IPS-20b (cell line): Measurements from ENCODE around the gene HDAC7.

Experiments used
- H3K27ac ChIP-seq: one replicate; pipeline ENCODE4 v1.5.1; 2013; ENCODE audit warnings: low read length
- H3K27me3 ChIP-seq: 2 replicates; pipeline ENCODE4 v1.6.1; 2013; ENCODE audit warnings: mild to moderate bottlenecking, low read length, inconsistent platforms; ENCODE audit not compliant: insufficient read depth
- H3K36me3 ChIP-seq: 2 replicates; pipeline ENCODE4 v1.6.1; 2013; ENCODE audit warnings: low read depth, mild to moderate bottlenecking, inconsistent platforms, low read length, moderate library complexity; ENCODE audit not compliant: insufficient read depth
- H3K4me1 ChIP-seq: 2 replicates; pipeline ENCODE4 v1.6.1; 2013; ENCODE audit warnings: mild to moderate bottlenecking, control low read depth, inconsistent platforms, low read length, moderate library complexity; ENCODE audit not compliant: insufficient read depth
- H3K4me3 ChIP-seq: 2 replicates; pipeline ENCODE4 v1.5.1; 2013; ENCODE audit warnings: mild to moderate bottlenecking, low read length, inconsistent platforms
- H3K9ac ChIP-seq: 2 replicates; pipeline ENCODE4 v1.6.1; 2013; ENCODE audit warnings: low read depth, mild to moderate bottlenecking, inconsistent platforms, low read length, moderate library complexity
- H3K9me3 ChIP-seq: 2 replicates; pipeline ENCODE4 v1.6.1; 2013; ENCODE audit warnings: mild to moderate bottlenecking, low read depth, low read length, inconsistent platforms; ENCODE audit not compliant: insufficient read depth

Gene HDAC7

DNA sequence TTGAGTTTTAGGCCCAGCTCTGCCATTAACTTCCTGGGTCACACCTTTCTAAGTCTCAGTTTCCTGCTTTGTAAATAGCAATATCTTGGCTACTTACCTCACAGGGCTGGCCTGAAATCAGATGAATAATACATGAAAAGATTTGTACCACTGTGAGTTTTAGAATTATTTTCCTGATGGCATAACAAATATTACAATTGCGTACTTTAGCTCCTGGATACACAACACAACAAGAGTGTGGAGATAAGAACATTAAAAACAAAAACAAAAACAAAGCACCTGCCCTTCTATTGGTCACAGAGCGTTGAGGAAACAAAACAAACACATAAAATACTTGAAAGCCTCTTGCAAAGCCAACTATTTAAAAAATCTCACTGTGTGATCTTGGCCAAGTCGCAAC is 4.9 kb upstream of the HDAC7 start:
- Histone ChIP-seq H3K27ac (no peak overlapping the region), H3K9ac (no peak overlapping the region), H3K9me3 (no peaks in the 10 kb centered on the region), H3K4me1 (peaks cover 37% of the 10 kb centered on the region), H3K27me3 (peaks cover 19% of the 10 kb centered on the region; the same call in 1 of the 2 replicates), H3K36me3 (no peaks in the 10 kb centered on the region), H3K4me3 (no peak overlapping the region)

GRCh38 chr12:47824198-47824597 is 4.5 kb upstream of the HDAC7 start:
- Histone ChIP-seq H3K4me3 (no peak overlapping the region), H3K9ac (no peak overlapping the region), H3K4me1 (peaks cover 34% of the 10 kb centered on the region), H3K27me3 (peaks cover 19% of the 10 kb centered on the region; the same call in 1 of the 2 replicates), H3K36me3 (no peaks in the 10 kb centered on the region), H3K27ac (no peak overlapping the region), H3K9me3 (no peaks in the 10 kb centered on the region)

DNA sequence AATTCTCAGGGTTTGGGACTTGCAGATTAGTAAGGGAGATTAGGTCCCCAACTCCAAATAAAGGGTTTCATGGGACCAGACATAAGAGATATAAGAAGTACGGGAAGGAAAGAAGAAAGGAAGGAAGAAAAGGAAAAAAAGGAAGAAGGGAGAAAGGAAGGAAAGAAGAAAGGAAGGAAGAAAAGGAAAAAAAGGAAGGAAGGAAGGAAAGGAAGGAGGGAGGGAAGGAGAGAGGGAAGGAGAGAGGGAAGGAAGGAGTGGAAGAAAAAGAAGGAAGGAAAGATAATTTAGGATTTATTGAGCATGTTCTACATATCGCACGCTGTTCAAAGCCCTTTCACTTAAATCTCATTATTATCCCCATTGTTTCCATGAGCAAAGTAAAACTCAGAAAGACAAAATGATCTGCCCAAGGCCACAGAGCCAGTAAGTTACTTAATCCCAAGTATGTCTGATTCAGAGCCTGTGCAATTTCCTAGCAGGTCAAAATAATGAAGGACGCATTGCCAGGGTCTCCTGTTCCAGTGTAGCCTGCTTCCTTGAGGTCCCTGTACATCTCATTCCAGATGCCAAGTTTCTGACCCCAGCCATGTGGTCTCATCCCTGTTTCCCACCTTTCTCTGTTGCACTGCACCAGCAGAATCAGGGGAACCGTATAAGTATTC is 3.9 kb upstream of the HDAC7 start:
- Histone ChIP-seq H3K9ac (no peak overlapping the region), H3K4me3 (no peak overlapping the region), H3K9me3 (no peaks in the 10 kb centered on the region), H3K4me1 (peaks cover 30% of the 10 kb centered on the region), H3K36me3 (no peaks in the 10 kb centered on the region), H3K27me3 (peaks cover 19% of the 10 kb centered on the region; the same call in 1 of the 2 replicates), H3K27ac (no peak overlapping the region)

GRCh38 chr12:47822863-47823262 is 3.2 kb upstream of the HDAC7 start:
- Histone ChIP-seq H3K4me1 (peaks cover 30% of the 10 kb centered on the region), H3K27ac (no peak overlapping the region)

GRCh38 chr12:47822401-47822800 is 2.7 kb upstream of the HDAC7 start:
- Histone ChIP-seq H3K4me3 (no peak overlapping the region), H3K9ac (no peak overlapping the region), H3K27ac (no peak overlapping the region), H3K27me3 (peaks cover 19% of the 10 kb centered on the region; the same call in 1 of the 2 replicates), H3K4me1 (peaks cover 35% of the 10 kb centered on the region), H3K36me3 (peaks cover 7% of the 10 kb centered on the region; the same call in 1 of the 2 replicates), H3K9me3 (no peaks in the 10 kb centered on the region)

More at GRCh38 chr12:47822863-47823262, 3.2 kb upstream of the HDAC7 start:
- no peak overlapping the region for H3K9ac ChIP-seq
- no peak overlapping the region for H3K4me3 ChIP-seq
- H3K27me3 ChIP-seq: peaks cover 19% of the 10 kb centered on the region; the same call in 1 of the 2 replicates
- H3K9me3 ChIP-seq: no peaks in the 10 kb centered on the region
- H3K36me3 ChIP-seq: peaks cover 3% of the 10 kb centered on the region; the same call in 1 of the 2 replicates

- H3K36me3 ChIP-seq: peaks cover 7% of the 10 kb centered on the region; the same call in 1 of the 2 replicates
- H3K27me3 ChIP-seq: peaks cover 19% of the 10 kb centered on the region; the same call in 1 of the 2 replicates
- H3K4me3 ChIP-seq: no peak overlapping the region; the same call in 1 of the 2 replicates
- peak overlapping the region; percentile 98; the same call in 1 of the 2 replicates for H3K9ac ChIP-seq
- H3K4me1 ChIP-seq: peaks cover 43% of the 10 kb centered on the region
- H3K27ac ChIP-seq: no peak overlapping the region
- H3K9me3 ChIP-seq: no peaks in the 10 kb centered on the region
These were observed 1.6 kb upstream of the HDAC7 start for GRCh38 chr12:47821346-47821706.

- Histone ChIP-seq H3K4me3 (peak overlapping the region; percentile 93), H3K9ac (peak overlapping the region; percentile 98; the same call in 1 of the 2 replicates), H3K27ac (peak overlapping the region; percentile 98), H3K4me1 (peaks cover 45% of the 10 kb centered on the region), H3K36me3 (peaks cover 7% of the 10 kb centered on the region; the same call in 1 of the 2 replicates), H3K9me3 (no peaks in the 10 kb centered on the region), H3K27me3 (peaks cover 19% of the 10 kb centered on the region; the same call in 1 of the 2 replicates)
These were observed 1.1 kb upstream of the HDAC7 start for GRCh38 chr12:47820631-47821345.

DNA sequence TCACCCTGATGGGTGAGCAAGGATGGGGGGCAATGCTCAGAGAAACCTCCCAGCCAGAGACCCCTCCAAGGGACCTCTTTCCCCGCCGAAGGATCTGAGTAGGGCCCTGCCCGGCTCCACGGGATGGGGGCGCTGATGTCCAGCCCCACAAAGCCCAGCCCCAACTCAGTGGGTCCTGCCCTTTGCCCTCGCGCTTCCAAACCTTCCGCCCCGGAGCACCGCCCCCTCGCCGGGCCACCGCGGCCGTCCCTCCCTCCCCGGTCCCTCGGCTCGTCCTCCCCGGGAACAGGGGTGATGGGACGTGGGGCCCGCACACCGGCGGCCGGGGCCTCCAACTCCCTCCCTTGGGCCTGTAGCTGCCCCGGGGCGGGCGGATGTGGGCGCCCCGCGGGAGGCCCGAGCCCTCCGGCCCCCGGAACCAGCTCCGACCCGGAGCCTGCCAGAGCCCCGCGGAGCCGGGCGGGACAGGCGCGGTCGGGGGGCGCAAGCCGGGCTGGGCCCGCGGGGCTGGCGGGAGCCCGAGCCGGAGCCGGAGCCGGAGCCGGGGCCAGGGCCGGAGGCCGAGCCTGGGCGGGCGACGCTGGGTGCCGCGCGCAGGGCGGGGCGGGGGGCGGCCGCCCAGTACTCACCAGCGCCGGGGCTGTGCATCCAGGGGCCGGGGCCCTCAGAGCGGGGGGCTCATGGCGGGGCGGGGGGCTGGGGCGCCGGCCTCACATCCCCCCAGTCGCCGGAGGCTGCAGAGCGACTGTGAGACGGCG is 386 bp downstream of the HDAC7 start:
- Histone ChIP-seq H3K4me3 (peak overlapping the region; percentile 93), H3K9me3 (no peaks in the 10 kb centered on the region), H3K9ac (peak overlapping the region; percentile 98; the same call in 1 of the 2 replicates), H3K27me3 (peaks cover 19% of the 10 kb centered on the region; the same call in 1 of the 2 replicates), H3K36me3 (peaks cover 10% of the 10 kb centered on the region; the same call in 1 of the 2 replicates), H3K27ac (no peak overlapping the region), H3K4me1 (peaks cover 40% of the 10 kb centered on the region)

DNA sequence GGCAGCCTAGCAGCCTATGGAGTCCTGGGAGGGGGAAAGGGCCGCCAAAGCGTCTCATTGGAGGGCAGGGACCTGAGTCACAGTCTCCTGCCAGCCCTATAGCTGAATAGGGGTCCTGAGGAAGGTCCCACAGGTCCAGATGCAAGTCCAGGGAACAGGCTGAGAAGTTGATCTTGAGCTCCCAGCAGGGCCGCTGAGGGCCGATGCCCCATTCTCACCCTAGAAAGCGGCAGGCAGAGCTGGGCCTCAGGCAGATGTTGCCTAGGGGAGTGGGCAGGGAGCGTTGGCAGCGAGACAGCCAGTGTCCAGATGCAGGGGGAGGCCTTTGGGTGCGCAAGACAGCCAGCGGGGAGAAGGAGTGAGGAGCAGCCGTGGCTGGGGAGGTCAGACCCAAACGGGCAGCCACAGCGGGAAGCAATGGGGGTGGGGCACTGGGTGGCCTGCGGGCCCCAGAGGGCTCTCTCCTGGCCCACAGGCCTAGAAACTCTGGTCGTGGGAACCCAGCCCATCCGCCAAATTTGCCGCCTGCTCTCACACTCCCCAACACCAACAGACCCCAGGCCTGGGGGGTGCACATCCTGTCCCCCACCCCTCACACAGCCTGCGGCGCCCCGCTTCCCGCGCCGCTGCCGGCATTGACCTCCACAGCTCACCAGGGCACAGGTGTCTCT is 1.1 kb downstream of the HDAC7 start:
- Histone ChIP-seq H3K27me3 (peaks cover 19% of the 10 kb centered on the region; the same call in 1 of the 2 replicates), H3K4me3 (peak overlapping the region; percentile 93), H3K36me3 (peaks cover 10% of the 10 kb centered on the region; the same call in 1 of the 2 replicates), H3K27ac (no peak overlapping the region), H3K9me3 (no peaks in the 10 kb centered on the region), H3K4me1 (peaks cover 47% of the 10 kb centered on the region), H3K9ac (peak overlapping the region; percentile 83; the same call in 1 of the 2 replicates)

DNA sequence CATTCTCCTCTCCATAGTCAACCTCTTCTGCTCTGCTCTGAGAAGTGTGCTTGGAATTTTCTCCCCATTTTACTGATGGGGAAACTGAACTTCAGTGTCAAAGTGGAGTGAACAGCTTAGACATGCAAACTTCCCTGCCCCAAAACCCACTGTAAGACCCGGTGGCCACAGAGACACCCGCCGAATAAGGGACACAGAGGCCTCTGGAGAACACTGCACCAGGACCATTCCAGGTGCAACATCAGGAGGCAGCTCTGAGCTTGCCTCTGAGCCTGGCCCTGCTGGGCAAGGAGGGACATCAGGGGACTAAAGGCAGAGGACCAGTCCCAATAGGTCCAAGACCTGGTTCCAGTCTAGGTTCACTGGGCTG is 1.7 kb downstream of the HDAC7 start:
- Histone ChIP-seq H3K9me3 (no peaks in the 10 kb centered on the region), H3K36me3 (peaks cover 10% of the 10 kb centered on the region; the same call in 1 of the 2 replicates), H3K27ac (no peak overlapping the region), H3K4me1 (peaks cover 52% of the 10 kb centered on the region), H3K27me3 (peaks cover 14% of the 10 kb centered on the region; the same call in 1 of the 2 replicates), H3K9ac (peak overlapping the region; percentile 83; the same call in 1 of the 2 replicates), H3K4me3 (peak overlapping the region; percentile 93; the same call in 1 of the 2 replicates)
